Omental fat pad (tissue), 4 donors: Measurements from ENCODE around the gene CCDC195. TPM values are rescaled to one million over a fixed set of nuclear protein-coding genes. Genes with fewer than 3 reads are reported as not detected.

Source experiments
- ATAC-seq: fragments of 150-250 bp; one replicate; pipeline ENCODE4 v1.9.1; 2016; ENCODE audit warnings: mild to moderate bottlenecking, moderate library complexity; ENCODE audit not compliant: low FRiP score
- DNase-seq: peaks from one replicate; pipeline ENCODE4 v3.0.0-alpha.2; 2019; ENCODE audit warnings: low spot score
- total RNA-seq, 4 donors: library from RNA; depleted of rRNA; stranded (reverse); fragments of >200 nt; gene quantifications; one replicate each; pipeline ENCODE4 v1.1.0, GENCODE V29; 2016
- TF ChIP-seq, protein P1 (sequence below), 3 donors: fragments of 450-650 bp; IDR thresholded peaks; one replicate each; pipeline ENCODE4 v1.5.1; 2016 to 2017; ENCODE audit warnings: antibody characterized with exemption in 3 of 3, mild to moderate bottlenecking in 3 of 3, moderate library complexity in 2 of 3

Gene CCDC195
- total RNA-seq, 4 donors from 2014 or later, result not detected

- DNase-seq (no peak), ATAC-seq (no peak)
- TF ChIP-seq, protein P1, sequence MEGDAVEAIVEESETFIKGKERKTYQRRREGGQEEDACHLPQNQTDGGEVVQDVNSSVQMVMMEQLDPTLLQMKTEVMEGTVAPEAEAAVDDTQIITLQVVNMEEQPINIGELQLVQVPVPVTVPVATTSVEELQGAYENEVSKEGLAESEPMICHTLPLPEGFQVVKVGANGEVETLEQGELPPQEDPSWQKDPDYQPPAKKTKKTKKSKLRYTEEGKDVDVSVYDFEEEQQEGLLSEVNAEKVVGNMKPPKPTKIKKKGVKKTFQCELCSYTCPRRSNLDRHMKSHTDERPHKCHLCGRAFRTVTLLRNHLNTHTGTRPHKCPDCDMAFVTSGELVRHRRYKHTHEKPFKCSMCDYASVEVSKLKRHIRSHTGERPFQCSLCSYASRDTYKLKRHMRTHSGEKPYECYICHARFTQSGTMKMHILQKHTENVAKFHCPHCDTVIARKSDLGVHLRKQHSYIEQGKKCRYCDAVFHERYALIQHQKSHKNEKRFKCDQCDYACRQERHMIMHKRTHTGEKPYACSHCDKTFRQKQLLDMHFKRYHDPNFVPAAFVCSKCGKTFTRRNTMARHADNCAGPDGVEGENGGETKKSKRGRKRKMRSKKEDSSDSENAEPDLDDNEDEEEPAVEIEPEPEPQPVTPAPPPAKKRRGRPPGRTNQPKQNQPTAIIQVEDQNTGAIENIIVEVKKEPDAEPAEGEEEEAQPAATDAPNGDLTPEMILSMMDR (IDR thresholded peaks at IDR 0.05), result no peak
These were observed 24.6 kb downstream of the CCDC195 start for GRCh38 chr2:224691563-224691962.

GRCh38 chr2:224690868-224691267 lies 25.3 kb downstream of the CCDC195 start:
- DNase-seq (no peak), ATAC-seq (no peak)
- TF ChIP-seq, protein P1 (IDR thresholded peaks at IDR 0.05), result no peak

- ATAC-seq, result no peak
- DNase-seq, result no peak
- TF ChIP-seq, protein P1 (IDR thresholded peaks at IDR 0.05), result no peak
These were observed 26.6 kb downstream of the CCDC195 start for GRCh38 chr2:224689539-224689938.

DNA sequence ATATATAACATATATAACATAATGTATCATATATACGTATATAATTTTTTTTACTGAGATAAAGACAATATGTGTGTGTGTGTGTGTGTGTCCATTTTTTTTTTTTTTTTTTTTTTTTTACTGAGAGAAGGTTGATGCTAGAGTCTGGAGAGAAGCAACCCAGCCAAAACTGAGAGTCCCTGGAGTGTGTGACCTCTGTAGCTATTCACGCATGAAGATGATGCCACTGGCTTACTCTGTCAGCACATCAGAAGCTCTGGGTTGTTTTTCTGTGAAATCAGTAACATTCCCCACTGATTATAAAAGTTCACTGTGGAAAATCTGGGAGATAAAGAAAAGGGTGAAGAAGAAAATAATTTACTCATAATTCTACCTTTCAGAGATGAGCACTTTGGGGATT lies 27.2 kb downstream of the CCDC195 start:
- ATAC-seq (no peak), DNase-seq (no peak)
- TF ChIP-seq, protein P1 (IDR thresholded peaks at IDR 0.05), result no peak

- TF ChIP-seq, protein P1 (IDR thresholded peaks at IDR 0.05), result no peak
- no peak for DNase-seq
- ATAC-seq, result no peak
These were observed 29.0 kb downstream of the CCDC195 start for GRCh38 chr2:224687156-224687555.

DNA sequence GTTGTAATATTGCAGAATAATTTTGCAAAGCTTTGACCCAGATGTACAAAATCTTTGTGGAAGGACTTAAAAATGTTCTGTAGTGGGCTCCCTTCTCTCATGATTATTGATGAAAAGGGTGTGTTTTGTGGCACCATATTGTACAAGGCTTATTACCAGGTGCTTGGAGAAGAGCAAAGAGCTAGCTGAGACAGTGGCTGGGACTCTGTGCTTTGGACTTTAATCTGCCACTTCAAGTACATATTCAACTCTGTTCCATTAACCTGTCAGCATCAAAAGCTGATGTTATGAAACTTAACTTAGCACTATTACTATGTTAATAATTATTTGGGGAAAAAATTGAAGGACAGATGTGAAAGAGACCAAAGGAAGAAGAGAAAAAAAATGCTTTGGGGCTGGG lies 31.0 kb downstream of the CCDC195 start:
- no peak for ATAC-seq
- no peak for DNase-seq
- TF ChIP-seq, protein P1 (IDR thresholded peaks at IDR 0.05), result no peak

DNA sequence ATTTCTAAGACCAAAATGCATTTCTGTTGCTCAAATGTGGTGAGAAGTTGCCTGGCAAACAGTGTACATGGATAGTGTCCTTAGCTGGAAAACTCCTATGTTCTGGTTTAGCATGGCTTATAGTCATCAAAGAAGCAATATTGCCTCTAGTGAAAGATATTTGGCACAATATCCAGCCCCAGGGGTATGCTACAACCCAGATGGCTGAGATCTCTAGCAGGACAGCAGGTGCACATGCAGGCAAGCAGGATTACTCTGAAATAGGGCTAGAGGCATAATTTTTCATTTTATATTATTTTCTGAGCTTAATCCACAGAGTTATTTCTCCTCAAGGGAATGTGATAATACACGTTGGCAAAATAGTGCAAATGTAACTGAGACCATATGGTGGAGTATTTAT lies 34.0 kb downstream of the CCDC195 start:
- TF ChIP-seq, protein P1 (IDR thresholded peaks at IDR 0.05), result no peak
- DNase-seq, result no peak
- no peak for ATAC-seq
